SU-DHL-6 (cell line): ENCODE data around the gene ABCG4.

Experiments used
- H2AFZ ChIP-seq: fragments of 200-600 bp; sonication (generic); 2 replicates; pipeline ENCODE4 v1.6.1; 2014; ENCODE audit warnings: low read depth, mild to moderate bottlenecking, moderate library complexity, mixed read lengths, antibody characterized with exemption, low read length; ENCODE audit not compliant: severe bottlenecking
- H3F3A ChIP-seq: fragments of 200-600 bp; shearing (Covaris generic); 2 replicates; pipeline ENCODE4 v1.6.0; 2016; ENCODE audit warnings: antibody characterized with exemption, mild to moderate bottlenecking; ENCODE audit not compliant: insufficient read depth
- H3K27ac ChIP-seq: fragments of 200-600 bp; sonication (generic); 2 replicates; pipeline ENCODE4 v1.5.1; 2016; ENCODE audit warnings: low read depth, mild to moderate bottlenecking, low read length, moderate library complexity, mixed read lengths
- H3K27me3 ChIP-seq: fragments of 200-600 bp; sonication (generic), shearing (Covaris generic); 2 replicates; pipeline ENCODE4 v1.6.0; 2014; ENCODE audit warnings: mild to moderate bottlenecking, low read length
- H3K36me3 ChIP-seq: fragments of 200-600 bp; sonication (generic); 2 replicates; pipeline ENCODE4 v1.6.1; 2014; ENCODE audit warnings: mild to moderate bottlenecking, low read length, mixed read lengths
- H3K4me2 ChIP-seq: fragments of 300-600, 200-600 bp; shearing (Covaris generic), sonication (generic); 2 replicates; pipeline ENCODE4 v1.6.0; 2014; ENCODE audit warnings: low read length, low read depth, mild to moderate bottlenecking; ENCODE audit not compliant: poor library complexity, severe bottlenecking
- H3K4me3 ChIP-seq: fragments of 200-600 bp; sonication (generic); 2 replicates; pipeline ENCODE4 v1.5.1; 2014; ENCODE audit warnings: antibody characterized with exemption, low read length, mild to moderate bottlenecking, mixed read lengths; ENCODE audit not compliant: insufficient read depth, poor library complexity, severe bottlenecking
- H3K79me2 ChIP-seq: fragments of 200-600 bp; sonication (generic); 2 replicates; pipeline ENCODE4 v1.6.1; 2014; ENCODE audit warnings: mild to moderate bottlenecking, low read length, moderate library complexity; ENCODE audit not compliant: insufficient read depth
- H3K9ac ChIP-seq: fragments of 200-600 bp; sonication (generic); 2 replicates; pipeline ENCODE4 v1.7.0; 2014; ENCODE audit warnings: mild to moderate bottlenecking, low read length
- H3K9me2 ChIP-seq: fragments of 200-600 bp; sonication (generic); replicated peaks from 2 replicates; pipeline ENCODE4 v1.6.1; 2014; ENCODE audit warnings: low read length; ENCODE audit not compliant: insufficient read depth
- H3K9me3 ChIP-seq: fragments of 200-600 bp; sonication (generic); 2 replicates; pipeline ENCODE4 v1.6.1; 2014; ENCODE audit warnings: low read length, mixed read lengths; ENCODE audit not compliant: insufficient read depth
- H4K20me1 ChIP-seq: fragments of 200-600 bp; sonication (generic); 2 replicates; pipeline ENCODE4 v1.6.1; 2014; ENCODE audit warnings: low read depth, mild to moderate bottlenecking, antibody characterized with exemption, low read length, moderate library complexity, mixed read lengths
- EZH2phosphoT487 ChIP-seq: fragments of 200-600 bp; sonication (generic), shearing (Covaris generic); conservative IDR thresholded peaks from 2 replicates; pipeline ENCODE4 v1.6.1; 2018; ENCODE audit warnings: mild to moderate bottlenecking, antibody characterized with exemption, low read length, moderate library complexity, mixed read lengths
- TF ChIP-seq, protein P1 (sequence below): fragments of 200-600 bp; sonication (generic); IDR thresholded peaks from one replicate; pipeline ENCODE4 v1.5.1; 2017; ENCODE audit warnings: antibody characterized with exemption, mild to moderate bottlenecking, low read length, moderate library complexity; ENCODE audit not compliant: insufficient read depth, poor library complexity, severe bottlenecking

The ABCG4 gene

DNA sequence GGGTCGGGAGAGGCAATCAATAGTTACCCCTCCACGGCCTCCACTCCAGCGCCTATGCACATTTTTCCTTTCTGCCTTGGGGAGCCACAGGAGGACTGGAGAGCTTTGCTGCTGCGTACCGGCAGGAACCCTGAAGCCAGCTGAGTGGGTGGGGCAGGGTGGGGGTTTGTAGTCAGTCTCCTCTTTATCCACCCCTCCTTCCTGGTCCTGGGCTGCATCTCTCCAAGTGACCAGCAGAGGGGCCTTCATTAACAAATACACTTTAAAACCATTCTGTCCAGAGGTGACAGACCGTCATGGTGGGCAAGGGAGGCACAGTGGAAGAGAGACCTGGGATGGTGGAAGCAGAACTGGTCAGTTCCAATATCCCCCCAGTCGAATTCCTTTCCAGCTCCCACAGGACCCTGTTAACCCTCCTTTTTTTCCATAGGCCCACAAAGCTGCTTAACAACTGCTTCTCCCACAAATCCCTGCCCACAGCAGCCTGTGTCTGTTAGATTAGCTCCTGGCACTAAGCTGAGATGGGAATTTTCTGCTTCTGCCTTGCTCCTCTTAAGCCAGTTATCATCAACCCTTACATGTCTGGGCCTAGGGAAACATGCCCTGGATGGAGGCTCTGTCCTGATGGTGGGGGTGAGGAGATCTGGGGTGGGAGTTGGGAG, 3.9 kb upstream of the ABCG4 start:
- no peak overlapping the region for H3K9ac ChIP-seq
- no peak overlapping the region for H3K27ac ChIP-seq
- no peaks in the 10 kb centered on the region for H3K9me2 ChIP-seq
- H3K27me3 ChIP-seq = no peaks in the 10 kb centered on the region
- TF ChIP-seq, protein P1, sequence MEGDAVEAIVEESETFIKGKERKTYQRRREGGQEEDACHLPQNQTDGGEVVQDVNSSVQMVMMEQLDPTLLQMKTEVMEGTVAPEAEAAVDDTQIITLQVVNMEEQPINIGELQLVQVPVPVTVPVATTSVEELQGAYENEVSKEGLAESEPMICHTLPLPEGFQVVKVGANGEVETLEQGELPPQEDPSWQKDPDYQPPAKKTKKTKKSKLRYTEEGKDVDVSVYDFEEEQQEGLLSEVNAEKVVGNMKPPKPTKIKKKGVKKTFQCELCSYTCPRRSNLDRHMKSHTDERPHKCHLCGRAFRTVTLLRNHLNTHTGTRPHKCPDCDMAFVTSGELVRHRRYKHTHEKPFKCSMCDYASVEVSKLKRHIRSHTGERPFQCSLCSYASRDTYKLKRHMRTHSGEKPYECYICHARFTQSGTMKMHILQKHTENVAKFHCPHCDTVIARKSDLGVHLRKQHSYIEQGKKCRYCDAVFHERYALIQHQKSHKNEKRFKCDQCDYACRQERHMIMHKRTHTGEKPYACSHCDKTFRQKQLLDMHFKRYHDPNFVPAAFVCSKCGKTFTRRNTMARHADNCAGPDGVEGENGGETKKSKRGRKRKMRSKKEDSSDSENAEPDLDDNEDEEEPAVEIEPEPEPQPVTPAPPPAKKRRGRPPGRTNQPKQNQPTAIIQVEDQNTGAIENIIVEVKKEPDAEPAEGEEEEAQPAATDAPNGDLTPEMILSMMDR = no peak
- no peaks in the 10 kb centered on the region for H3K79me2 ChIP-seq
- no peaks in the 10 kb centered on the region for H3F3A ChIP-seq
- no peaks in the 10 kb centered on the region for H4K20me1 ChIP-seq
- no peak overlapping the region for H3K4me2 ChIP-seq
- H3K9me3 ChIP-seq = no peaks in the 10 kb centered on the region
- H3K36me3 ChIP-seq = no peaks in the 10 kb centered on the region
- H2AFZ ChIP-seq = no peak overlapping the region
- H3K4me3 ChIP-seq = no peak overlapping the region

DNA sequence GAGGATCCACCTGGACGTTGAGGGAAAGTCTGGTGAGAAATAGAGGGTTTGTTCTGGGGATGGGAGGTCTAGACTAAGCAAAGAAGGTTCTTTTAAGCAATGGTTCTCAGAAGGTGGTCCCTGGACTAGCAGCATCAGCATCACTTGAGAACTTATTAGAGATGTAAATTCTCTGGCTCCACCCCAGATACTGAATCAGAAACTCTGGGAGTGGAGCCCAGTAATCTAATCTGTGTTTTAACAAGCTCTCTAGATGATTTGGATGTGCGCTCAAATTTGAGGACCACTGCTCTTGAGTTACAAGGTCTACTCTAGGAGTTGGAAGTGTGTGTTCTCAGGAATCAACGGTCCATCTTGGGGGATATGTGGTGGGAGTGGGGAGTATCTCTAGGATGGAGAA, 3.3 kb upstream of the ABCG4 start:
- TF ChIP-seq, protein P1 = no peak
- TF ChIP-seq EZH2phosphoT487 = no peak

DNA sequence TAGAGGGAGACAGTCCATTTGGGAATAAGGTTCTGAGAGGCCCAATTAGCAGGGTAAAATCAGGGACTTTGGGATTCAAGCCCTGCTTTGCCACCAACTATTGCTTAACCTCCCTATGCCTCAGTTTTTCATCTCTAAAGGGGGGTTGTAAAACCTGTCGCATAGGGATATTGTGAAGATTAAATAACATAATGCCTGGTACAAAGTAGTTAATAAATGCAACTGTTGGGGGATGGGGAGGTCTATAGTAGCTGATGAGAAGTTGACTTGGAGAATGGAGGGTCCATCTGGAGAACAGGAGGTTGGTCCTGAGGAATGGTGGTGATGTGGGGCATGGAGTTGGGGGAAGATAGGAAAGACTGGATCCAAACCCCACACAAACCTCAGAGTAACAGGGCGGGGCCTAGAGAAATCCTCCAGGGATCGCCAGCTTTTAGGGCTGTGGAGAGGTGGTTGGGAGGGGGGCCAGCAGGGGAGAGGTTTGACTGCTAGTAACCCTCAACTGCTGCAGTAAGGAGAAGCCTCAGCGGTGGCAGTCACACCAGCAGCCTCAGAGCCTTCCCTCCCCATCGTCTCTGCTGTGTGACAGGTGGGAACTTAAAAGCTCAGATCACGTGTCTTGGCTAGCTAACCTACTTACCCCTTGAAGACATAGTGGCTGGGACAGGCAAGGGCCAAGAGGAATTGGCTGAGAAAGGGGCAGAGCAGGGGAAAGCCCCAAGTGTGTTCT, 1.1 kb upstream of the ABCG4 start:
- H3K79me2 ChIP-seq = no peaks in the 10 kb centered on the region
- TF ChIP-seq EZH2phosphoT487 = no peak
- no peaks in the 10 kb centered on the region for H3K9me2 ChIP-seq
- H3K4me3 ChIP-seq = no peak overlapping the region
- H3F3A ChIP-seq = no peaks in the 10 kb centered on the region
- no peaks in the 10 kb centered on the region for H3K9me3 ChIP-seq
- no peak overlapping the region for H2AFZ ChIP-seq
- no peaks in the 10 kb centered on the region for H3K36me3 ChIP-seq
- no peak overlapping the region for H3K4me2 ChIP-seq
- H3K27ac ChIP-seq = no peak overlapping the region
- no peaks in the 10 kb centered on the region for H3K27me3 ChIP-seq
- no peak overlapping the region for H3K9ac ChIP-seq
- no peaks in the 10 kb centered on the region for H4K20me1 ChIP-seq

More for the DNA sequence above, 3.3 kb upstream of the ABCG4 start:
- Histone ChIP-seq H3K79me2 (no peaks in the 10 kb centered on the region), H3K27ac (no peak overlapping the region), H3K9me2 (no peaks in the 10 kb centered on the region), H3K4me2 (no peak overlapping the region), H3F3A (no peaks in the 10 kb centered on the region), H3K9ac (no peak overlapping the region), H4K20me1 (no peaks in the 10 kb centered on the region), H3K9me3 (no peaks in the 10 kb centered on the region), H2AFZ (no peak overlapping the region), H3K36me3 (no peaks in the 10 kb centered on the region), H3K27me3 (no peaks in the 10 kb centered on the region), H3K4me3 (no peak overlapping the region)

DNA sequence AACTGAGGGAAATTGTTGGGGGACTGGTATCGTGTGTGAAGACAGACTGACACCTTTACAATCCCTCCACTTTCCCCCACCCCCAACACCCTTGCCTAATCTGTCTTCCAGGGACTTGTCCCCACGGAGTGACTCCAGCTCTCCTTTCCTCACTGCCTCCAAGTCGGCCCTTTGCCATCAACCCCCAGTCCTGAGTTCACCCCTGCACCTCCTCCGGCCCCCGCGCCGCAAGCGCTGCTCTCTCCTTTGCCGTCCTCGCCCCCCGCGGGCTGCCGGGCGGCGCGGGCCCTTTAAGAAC, 183 bp upstream of the ABCG4 start:
- Histone ChIP-seq H2AFZ (peak overlapping the region; percentile 96), H3K36me3 (no peaks in the 10 kb centered on the region), H3K9ac (peak overlapping the region; percentile 46), H3K27me3 (no peaks in the 10 kb centered on the region), H3K9me3 (no peaks in the 10 kb centered on the region), H3F3A (no peaks in the 10 kb centered on the region), H3K79me2 (no peaks in the 10 kb centered on the region), H3K4me2 (peak overlapping the region; percentile 70), H3K9me2 (no peaks in the 10 kb centered on the region), H4K20me1 (no peaks in the 10 kb centered on the region), H3K4me3 (peak overlapping the region; percentile 56), H3K27ac (no peak overlapping the region)
- TF ChIP-seq EZH2phosphoT487 = no peak
